GM21723 (cell line): Measurements from ENCODE around the gene DROSHA.
"Not testable (repeated sequence)": the region's sequence is repeated elsewhere in the genome, so short reads cannot be mapped to it uniquely, and the experiment has no call there.

ENCODE experiments used
- ATAC-seq: cut with Tn5 transposase; IDR thresholded peaks from one replicate; pipeline ENCODE4 v1.9.1; 2021; ENCODE audit warnings: mild to moderate bottlenecking, moderate library complexity; ENCODE audit not compliant: unreplicated experiment

The DROSHA gene

DNA sequence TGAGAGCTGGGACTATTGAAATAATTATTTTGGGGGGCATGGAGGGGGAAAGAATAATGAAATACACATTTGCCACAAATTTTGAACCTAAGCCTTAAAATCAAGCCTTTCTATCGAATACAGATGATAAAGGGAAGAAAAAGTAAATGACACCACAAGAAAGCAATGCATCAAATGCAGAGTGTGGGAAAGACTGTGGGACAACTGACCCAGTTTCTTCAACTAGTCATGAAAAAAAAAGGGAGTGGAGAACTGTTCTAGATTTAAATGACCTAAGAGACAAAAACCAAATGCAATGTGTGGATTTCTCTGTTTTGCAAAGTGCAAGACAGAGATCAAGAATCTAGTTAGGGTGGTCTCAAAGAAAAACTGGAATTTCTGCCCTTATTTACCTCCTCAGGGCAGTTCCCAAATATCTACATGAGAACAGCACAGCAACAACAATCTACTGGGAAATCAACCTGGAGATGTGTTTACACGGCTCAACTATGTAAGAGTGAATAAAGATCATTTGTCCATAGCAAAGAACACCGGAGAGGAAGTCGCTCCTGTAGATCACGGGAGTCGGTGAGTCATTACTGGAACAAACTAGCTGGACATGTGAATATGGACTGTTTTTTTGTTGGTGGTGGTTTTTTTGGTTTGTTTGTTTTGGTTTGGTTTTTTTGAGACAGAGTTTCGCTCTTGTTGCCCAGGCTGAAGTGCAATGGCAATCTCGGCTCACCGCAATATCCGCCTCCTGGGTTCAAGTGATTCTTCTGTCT, 145.9 kb downstream of the DROSHA start:
- ATAC-seq, result no peak

DNA sequence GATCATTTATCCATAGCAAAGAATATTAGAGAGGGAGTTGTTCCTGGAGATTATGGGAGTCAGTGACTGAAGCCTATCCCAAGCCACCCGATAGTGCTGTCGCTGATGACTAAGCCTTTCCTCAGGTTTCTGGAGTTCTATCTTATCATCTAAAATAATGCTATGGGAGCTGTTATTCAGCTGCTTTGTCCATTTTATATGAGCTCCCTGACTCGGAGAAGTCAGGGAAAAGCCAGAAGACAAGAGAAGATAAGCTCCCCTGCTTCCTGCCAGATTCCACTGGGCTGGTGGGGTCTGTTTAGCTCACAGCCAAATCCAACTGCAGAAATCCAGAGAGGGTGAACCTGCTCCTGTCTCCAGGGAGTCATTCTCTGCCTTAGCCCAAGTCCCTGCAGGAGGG, 148.2 kb downstream of the DROSHA start:
- ATAC-seq, result no peak

DNA sequence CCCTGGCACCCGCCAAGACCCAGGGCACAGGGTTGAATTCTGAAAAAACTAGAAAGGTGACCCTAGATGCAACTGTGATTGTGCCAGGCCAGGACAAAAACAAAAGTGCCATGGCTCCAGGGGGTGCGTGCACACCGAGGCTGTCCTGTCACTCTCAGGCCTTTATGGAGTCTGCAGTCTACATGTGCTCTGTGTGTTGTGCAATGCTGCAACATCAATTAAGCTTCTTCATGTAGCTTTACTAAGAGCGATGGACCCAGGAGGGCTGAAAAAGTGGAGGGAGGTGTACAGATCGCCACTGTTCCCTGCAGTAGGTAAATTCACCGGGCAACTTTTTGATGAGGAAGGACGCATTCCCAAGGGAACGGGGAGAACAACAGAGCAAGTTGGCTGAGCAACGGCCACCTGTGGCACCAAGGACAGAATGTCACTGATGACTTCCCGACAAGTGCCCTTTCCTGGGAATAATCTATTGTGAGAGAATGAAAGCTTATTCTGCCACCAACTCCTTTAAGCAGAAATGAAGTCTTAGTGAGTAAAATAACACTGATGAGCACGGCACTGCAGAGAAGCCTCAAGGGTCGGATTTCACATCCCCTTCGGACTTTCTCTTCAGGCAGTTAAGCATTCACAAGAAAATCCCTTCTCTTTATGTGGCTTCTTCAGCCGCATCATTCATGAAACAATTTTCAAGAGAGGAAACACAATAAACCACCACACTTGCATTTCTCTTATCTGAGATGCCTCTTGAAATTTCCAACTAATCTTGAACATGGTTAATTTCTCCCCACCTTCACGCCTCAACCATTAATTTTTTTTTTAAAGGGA, 149.6 kb downstream of the DROSHA start:
- peak; percentile 87 for ATAC-seq

DNA sequence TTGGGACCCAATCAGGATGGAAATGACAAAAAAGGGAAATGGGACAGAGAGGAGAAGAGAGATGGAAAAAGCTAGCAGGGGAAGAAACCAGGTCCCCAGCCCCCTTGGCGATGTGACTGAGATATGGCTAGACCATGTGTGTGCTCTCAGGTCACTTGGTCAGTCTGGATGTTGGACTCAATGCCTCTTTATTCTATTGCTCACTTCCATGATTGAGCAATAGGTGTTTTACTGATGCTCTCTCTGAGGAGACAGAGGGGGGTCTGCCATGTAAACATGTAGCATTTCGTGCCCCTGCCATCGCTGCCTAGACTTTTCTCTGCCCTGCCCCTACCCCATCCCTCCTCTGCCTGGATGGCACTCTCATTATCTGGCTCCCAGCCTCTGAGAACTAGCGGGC, 150.6 kb downstream of the DROSHA start:
- no peak for ATAC-seq

DNA sequence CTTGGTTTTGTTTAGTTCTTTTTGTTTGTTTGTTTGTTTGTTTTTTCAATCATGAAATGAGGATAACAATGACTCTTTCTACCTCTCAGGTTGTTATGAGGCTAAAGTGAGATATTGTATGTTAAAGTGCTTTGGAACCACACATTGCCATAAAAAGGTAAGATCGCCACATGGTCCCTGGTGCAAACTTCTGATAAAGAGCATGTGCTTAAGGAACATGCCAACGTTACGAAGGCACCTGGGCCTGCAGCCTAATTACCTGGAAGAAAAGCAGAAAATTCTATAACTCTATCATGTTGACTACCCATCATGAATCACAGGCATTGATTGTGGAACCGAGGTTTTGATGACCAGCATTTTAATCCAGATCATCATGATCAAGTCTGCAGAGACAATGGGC, 151.8 kb downstream of the DROSHA start:
- ATAC-seq, result no peak

DNA sequence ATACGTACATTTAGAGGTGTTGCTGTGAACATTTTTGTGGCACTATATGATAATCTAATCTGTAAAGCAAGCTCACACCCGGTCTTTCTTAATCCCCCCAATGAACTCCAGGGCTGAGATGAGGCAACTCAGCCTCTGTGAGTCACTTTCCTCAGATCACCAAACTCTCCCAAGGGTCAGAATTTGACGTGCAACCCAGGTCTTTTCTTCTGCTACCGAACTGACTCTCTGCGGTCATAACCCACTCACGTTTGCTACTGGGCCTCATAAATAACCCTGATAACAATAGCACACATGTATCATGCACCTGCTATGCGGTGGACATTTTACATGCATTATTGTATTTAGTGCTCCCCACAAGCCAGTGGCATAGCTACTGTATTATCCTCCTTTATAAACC, 153.1 kb downstream of the DROSHA start:
- no peak for ATAC-seq

DNA sequence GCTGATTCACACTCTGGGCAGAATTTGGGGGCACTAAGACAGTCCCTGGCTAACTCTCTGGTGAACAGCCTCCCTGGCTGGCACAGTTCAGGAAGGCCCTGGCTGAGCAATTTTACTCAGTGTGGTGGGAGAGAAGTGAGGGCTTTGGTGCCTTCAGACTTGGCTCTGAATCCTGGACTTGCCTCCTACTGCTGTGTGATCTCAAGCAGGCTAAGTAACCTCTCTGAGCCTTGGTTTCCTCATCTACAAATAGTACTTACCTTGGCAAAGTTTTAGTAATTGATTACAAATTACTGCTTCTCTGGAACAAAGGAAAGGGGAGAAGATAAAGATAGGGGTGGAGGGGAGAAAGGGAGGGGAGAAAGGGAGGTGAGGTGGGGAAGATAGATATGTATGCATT, 153.8 kb downstream of the DROSHA start:
- ATAC-seq, result no peak

DNA sequence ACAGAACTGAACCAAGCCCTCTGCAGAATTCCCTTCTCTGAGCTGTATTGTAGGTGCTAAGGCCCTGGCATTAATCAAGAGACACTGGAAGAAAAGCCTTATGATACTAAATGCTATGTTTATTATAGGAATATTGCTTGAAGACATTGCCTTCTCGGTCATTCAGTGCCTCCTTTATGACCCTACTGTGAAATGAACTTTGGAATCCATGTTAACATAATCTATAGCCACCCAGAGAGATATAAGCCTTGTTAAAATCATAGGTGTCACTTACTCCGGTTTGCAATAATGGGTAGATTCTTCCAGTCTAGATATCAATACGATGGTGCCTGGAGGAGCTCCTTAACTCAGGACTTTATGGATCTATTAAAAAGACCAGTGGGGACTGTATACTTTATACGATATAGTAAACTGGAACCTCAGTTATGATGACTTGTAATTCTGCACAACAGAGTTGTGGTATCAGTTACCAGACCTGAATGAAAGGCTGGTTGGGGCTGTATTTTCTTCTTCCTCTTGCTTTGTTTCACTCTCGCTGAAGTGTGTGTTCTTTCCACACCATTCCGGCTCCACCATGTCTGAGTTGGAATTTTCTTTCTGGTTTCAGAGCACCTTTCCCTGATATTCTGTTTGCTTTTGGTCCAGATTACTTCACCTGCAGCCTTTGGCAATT, 154.5 kb downstream of the DROSHA start:
- ATAC-seq, result no peak

DNA sequence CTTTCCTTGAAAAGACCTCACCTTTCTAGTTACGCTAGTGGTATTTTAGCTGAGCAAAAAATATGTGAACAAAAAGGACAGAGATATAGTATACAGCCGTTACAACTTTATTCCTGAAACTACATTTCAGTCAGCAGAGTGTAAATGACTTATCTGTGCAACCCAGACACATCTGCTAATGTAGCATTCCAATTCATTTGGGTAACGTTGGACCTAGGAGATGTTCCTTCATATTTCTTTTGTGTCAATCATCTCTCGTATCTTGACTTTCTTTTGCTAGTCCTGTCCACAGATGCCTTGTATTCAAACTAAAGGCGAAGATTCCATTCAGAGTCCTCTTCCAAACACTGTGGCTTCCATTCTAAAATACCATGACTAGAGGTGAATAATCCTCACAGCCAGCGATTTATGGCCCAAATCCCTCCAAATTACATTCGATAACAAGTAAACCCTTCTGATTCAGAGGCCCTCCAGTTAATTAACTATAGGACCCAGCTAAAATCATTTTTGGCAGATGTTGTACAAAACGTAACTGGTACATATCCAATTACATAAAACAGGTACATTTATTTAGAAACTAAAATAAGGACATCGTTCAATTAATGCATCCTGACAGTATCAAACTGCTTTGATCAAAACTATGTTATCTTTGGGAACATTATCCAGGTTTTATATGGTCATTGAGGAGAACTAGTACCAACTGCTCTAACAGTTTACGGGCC, 155.7 kb downstream of the DROSHA start:
- no peak for ATAC-seq

DNA sequence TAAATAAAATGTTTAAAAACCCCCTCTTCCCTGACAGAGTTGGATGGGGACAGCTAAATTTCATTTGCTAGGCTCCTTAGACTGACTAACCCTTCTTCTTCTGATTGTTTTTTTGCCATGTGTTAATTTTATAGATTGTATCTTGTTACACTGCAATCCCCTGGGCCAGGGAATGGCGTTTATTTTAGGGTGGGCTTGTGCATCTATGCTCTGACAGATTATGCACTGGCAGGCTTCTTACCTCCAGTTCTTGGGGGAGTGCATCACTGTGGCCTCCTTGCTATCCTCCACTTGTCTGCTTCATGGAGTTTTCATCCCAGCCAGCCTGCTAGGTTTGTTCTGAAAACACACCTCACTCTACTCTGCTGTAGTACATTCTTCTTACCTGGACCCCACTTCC, 159.8 kb downstream of the DROSHA start:
- no peak for ATAC-seq

DNA sequence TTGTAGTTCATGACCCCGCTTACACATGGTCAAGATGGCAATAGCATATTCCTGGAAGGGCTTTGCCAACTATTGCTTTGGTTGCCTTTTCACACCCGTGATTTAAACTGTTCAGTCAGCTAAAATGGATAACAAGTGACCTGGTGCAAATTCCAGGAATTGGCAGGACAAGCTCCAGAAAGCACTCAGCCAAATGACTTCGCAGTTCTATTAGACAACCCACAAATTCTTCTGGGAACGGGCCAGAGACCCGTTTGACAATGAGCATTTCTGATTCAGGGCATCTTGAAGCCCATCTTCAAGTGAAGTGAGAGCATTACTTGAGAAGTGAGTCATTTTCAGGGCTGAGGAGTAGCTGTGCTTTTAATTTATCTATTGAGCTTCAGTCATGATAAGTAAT, 165.0 kb downstream of the DROSHA start:
- no peak for ATAC-seq

DNA sequence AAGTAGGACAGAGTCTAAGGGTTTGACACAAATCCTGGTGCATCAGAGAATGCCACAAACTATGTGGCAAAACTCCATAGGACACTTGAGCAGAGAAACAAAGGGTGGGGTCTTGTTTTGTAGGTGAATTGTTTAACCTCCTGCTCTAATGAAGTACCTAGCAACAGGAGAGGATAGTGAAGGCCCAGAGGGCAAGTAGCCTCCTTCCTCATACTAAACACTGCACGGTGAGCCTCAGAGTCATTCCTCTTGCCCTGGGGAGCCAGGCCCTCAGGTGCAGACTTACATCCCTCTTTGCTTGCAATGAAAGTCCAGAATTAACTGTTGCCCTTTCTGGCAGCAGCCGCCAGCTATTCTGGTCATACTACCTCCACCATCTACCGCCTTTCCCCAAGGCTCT, 166.1 kb downstream of the DROSHA start:
- ATAC-seq, result no peak

DNA sequence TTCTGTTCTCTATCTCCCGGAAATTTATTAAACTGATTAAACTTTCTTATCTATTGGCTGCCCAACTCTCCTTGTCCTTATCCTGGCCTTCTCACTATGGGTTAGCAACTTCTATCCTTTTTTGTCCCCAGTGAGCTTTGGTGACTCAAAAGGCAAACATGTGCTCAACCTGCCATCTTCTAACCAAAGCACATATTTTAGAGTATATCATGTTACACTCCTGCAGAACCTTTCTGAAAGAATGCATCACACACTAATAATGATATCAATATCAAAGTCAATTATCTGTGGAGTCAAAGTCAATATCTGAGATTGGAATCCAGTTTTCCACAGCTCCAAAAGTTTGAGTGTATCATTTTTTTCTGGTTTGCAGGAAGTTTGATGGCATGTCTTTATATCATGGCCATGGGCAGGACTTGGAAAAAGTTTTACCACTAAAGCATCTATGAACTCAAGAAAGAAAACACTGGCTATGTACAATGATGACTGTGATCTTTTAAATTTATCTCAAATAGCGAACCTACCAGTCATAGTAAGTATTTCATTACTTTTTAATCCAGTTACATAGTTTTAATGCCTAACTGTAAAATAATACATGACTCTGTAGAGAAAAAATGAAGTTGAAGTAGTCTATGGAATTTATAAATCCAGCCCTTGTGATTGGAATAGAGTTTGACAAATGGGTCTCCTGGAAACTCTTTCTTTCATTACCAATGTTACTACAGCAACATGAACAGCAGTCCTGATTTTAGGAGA, 166.8 kb downstream of the DROSHA start:
- ATAC-seq, result no peak

DNA sequence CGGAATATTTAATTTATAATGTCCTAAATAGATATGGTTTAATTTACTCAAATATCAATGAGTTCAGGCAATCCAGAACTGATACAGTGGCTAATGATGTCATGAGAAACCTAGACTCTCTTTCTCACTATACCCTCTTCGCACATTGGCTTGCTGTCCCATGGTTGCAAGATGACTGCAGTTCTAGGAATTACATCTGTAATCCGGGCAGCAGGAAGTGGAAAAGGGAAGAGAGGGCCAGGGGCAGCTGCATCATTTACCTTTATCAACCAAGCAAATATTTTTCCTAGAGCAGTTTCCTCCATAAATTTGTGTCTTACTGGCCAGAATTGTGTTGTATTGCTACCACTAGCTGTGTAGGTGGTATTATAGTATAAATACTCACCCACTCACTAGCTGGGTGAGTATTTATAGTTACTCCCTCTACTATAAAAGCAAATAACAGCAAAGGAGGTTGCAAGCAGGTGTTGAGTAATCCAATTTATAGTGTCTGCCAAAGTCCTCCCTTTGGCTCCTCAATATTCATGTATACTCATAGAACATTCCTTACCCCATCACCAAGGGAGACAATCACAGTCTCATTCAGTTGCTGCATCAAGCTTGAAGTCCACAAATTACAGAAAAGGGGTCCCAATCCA, 168.8 kb downstream of the DROSHA start:
- no peak for ATAC-seq

DNA sequence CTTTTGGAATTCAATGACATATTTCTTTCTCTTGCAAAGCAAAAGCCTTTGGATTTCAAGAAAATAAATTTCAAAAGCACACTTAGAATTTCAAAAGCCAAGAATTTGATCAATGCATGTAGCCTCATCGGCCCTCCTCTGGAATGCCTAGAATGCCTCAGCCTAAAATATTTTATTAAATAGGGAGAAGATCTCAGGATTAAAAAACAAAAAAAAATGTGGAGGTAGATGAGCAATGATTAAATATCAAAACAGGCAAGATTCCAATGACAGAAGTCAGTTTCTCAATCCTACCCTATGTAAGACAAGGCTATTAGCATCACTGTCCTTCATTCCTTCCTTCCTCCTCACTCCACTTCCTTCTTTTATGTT, 169.4 kb downstream of the DROSHA start:
- no peak for ATAC-seq

DNA sequence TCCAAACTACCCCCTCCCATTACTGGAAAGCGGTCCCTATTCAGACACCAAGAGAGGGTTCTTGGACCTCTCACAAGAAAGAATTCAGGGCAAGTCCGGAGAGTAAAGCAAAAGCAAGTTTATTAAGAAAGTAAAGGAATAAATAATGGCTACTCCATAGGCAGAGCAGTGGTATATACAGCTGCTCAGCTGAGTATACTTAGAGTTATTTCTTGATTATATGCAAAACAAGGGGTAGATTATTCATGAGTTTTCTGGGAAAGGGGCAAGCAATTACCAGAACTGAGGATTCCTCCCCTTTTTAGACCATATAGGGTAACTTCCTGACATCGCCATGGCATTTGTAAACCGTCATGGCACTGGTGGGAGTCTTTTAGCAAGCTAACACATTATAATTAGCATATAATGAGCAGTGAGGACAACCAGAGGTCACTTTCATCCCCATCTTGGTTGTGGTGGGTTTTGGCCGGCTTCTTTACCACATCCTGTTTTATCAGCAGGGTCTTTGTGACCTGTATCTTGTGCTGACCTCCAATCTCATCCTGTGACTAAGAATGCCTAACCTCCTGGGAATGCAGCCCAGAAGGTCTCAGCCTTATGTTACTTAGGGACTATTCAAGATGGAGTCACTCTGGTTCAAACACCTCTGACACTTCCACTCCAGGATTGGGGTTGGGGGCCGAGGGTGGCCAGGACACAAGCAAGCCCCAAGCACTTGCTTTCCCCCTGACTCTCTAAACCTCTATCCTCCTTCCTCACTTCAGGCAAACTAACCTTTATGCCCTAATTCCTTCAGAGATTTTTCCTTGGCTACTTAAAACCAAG, 170.0 kb downstream of the DROSHA start:
- ATAC-seq, result not testable (repeated sequence)

DNA sequence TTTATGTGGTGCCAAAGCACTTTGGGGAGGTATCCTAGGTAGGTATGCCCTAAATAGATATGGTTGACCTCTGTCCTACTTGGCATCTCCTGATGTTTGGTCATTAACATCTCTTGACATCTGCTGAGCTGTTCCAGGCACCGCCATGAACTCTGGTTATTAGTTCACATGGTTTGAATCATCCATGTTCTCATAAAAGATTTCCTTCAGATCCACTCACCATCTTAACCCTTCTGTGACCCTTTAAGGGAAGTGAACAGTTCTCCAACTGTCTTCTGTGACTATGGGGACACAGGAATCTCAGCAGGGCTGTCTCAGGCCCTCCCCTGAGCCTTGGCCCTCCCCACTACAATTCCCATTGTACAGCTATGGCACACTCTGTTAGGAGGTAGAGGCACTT, 170.7 kb downstream of the DROSHA start:
- ATAC-seq, result no peak

DNA sequence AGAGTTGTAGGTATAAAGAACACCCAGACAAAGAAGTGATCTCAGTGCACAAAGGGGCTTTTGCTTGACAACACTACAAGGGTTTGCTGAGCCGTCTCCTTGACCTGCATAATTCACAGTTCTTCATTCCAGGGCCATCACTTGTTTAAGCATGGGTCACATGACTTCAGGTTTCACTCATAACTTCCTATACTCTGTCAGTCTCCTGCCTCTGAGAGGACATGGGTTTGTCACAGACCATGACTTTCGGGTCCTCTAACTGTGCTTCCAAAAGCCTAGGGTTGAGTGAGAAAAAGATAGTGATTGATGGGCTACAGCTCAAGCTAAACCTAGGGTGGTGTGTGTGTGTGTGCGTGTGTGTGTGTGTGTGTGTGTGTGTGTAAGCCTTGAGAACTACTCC, 172.1 kb downstream of the DROSHA start:
- no peak for ATAC-seq

DNA sequence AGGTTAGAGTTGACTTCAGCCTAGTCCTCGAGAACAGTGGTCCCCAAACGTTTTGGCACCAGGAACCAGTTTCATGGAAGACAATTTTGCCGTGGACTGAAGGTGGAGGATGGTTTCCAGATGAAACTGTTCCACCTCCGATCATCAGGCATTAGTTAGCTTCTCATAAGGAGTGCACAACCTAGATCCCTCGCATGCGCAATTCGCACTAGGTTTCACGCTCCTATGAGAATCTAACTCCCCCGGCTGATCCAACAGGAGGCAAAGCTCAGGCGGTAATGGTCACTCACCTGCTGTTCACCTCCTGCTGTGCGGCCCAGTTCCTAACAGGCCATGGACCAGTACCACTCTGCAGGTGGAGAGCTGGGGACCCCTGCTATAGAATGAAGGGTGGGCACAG, 174.9 kb downstream of the DROSHA start:
- no peak for ATAC-seq
